Neural cell (in vitro differentiated cells): ENCODE results near the gene HSPA4L. TPM values are rescaled to one million over a fixed set of nuclear protein-coding genes. Genes with fewer than 3 reads are reported as not detected.

Source experiments
- H2AFZ ChIP-seq: fragments of 200-600, 300-800 bp; sonication (generic), shearing (Covaris generic); 2 replicates; pipeline ENCODE4 v1.6.0; 2014; ENCODE audit warnings: low read depth, mild to moderate bottlenecking, antibody characterized with exemption, low read length, moderate library complexity
- H3F3A ChIP-seq: fragments of 200-600 bp; shearing (Covaris generic); 2 replicates; pipeline ENCODE4 v1.6.1; 2016; ENCODE audit warnings: mild to moderate bottlenecking, moderate library complexity, mixed read lengths, antibody characterized with exemption, low read length; ENCODE audit not compliant: insufficient read depth, poor library complexity, severe bottlenecking
- H3K27ac ChIP-seq: fragments of 200-600, 300-800 bp; sonication (generic), shearing (Covaris generic); 2 replicates; pipeline ENCODE4 v1.5.1; 2014; ENCODE audit warnings: mild to moderate bottlenecking, low read length, moderate library complexity
- H3K27me3 ChIP-seq: fragments of 300-800, 200-600 bp; sonication (generic), shearing (Covaris generic); 2 replicates; pipeline ENCODE4 v1.6.0; 2014; ENCODE audit warnings: mild to moderate bottlenecking, low read depth, low read length, moderate library complexity; ENCODE audit not compliant: insufficient read depth
- H3K36me3 ChIP-seq: fragments of 300-800, 200-600 bp; sonication (generic), shearing (Covaris generic); 2 replicates; pipeline ENCODE4 v1.5.1; 2014; ENCODE audit warnings: mild to moderate bottlenecking, antibody characterized with exemption, low read length, moderate library complexity; ENCODE audit not compliant: insufficient read depth
- H3K4me2 ChIP-seq: fragments of 300-800, 200-600 bp; sonication (generic), shearing (Covaris generic); 2 replicates; pipeline ENCODE4 v1.6.0; 2014; ENCODE audit warnings: mild to moderate bottlenecking, low read length
- H3K4me3 ChIP-seq: fragments of 300-800, 200-600 bp; sonication (generic), shearing (Covaris generic); 2 replicates; pipeline ENCODE4 v1.5.1; 2014; ENCODE audit warnings: mild to moderate bottlenecking, low read length, moderate library complexity
- H3K79me2 ChIP-seq: fragments of 200-600 bp; shearing (Covaris generic); replicated peaks from 2 replicates; pipeline ENCODE4 v1.6.0; 2014; ENCODE audit warnings: mild to moderate bottlenecking, low read length, moderate library complexity; ENCODE audit not compliant: insufficient read depth
- H3K9ac ChIP-seq: fragments of 300-800, 200-600 bp; sonication (generic), shearing (Covaris generic); 2 replicates; pipeline ENCODE4 v1.6.1; 2016; ENCODE audit warnings: mild to moderate bottlenecking, low read length, mixed read lengths
- H3K9me2 ChIP-seq: fragments of 200-600 bp; shearing (Covaris generic); 2 replicates; pipeline ENCODE4 v1.6.1; 2016; ENCODE audit warnings: mild to moderate bottlenecking, low read length, mixed read lengths; ENCODE audit not compliant: insufficient read depth
- H3K9me3 ChIP-seq: fragments of 200-600, 300-800 bp; sonication (generic), shearing (Covaris generic); 2 replicates; pipeline ENCODE4 v1.6.1; 2016; ENCODE audit warnings: mild to moderate bottlenecking, mixed run types, low read length, moderate library complexity, mixed read lengths
- H4K20me1 ChIP-seq: fragments of 200-600 bp; shearing (Covaris generic); 2 replicates; pipeline ENCODE4 v1.6.1; 2016; ENCODE audit warnings: mild to moderate bottlenecking, mixed run types; ENCODE audit not compliant: insufficient read depth
- CTCF ChIP-seq: fragments of 450-650 bp; IDR thresholded peaks from 2 replicates; pipeline ENCODE4 v1.5.1; 2014; ENCODE audit warnings: antibody characterized with exemption, mild to moderate bottlenecking, moderate library complexity; ENCODE audit not compliant: poor library complexity, severe bottlenecking
- EP300 ChIP-seq: fragments of 450-650 bp; conservative IDR thresholded peaks from 2 replicates; pipeline ENCODE4 v1.6.1; 2014; ENCODE audit warnings: antibody characterized with exemption, mild to moderate bottlenecking, moderate library complexity; ENCODE audit not compliant: poor library complexity, severe bottlenecking
- EZH2 ChIP-seq: fragments of 200-600, 300-800 bp; shearing (Covaris generic), sonication (generic); IDR thresholded peaks from 2 replicates; pipeline ENCODE4 v1.6.1; 2014; ENCODE audit warnings: antibody characterized with exemption, low read length, borderline replicate concordance, mild to moderate bottlenecking; ENCODE audit not compliant: insufficient read depth, poor library complexity, severe bottlenecking
- MXI1 ChIP-seq: fragments of 450-650 bp; conservative IDR thresholded peaks from 2 replicates; pipeline ENCODE4 v1.6.1; 2014; ENCODE audit warnings: antibody characterized with exemption, mild to moderate bottlenecking; ENCODE audit not compliant: poor library complexity, severe bottlenecking
- POLR2AphosphoS5 ChIP-seq: IDR thresholded peaks from 2 replicates; pipeline ENCODE4 v1.6.1; 2012
- RAD21 ChIP-seq: fragments of 450-650 bp; conservative IDR thresholded peaks from 2 replicates; pipeline ENCODE4 v1.6.1; 2014; ENCODE audit warnings: antibody characterized with exemption, mild to moderate bottlenecking, moderate library complexity
- REST ChIP-seq: IDR thresholded peaks from 2 replicates; pipeline ENCODE4 v1.6.1; 2012; ENCODE audit warnings: borderline replicate concordance
- SMC3 ChIP-seq: fragments of 450-650 bp; conservative IDR thresholded peaks from 2 replicates; pipeline ENCODE4 v1.6.1; 2014; ENCODE audit warnings: antibody characterized with exemption, mild to moderate bottlenecking, moderate library complexity; ENCODE audit not compliant: poor library complexity
- TAF1 ChIP-seq: IDR thresholded peaks from 2 replicates; pipeline ENCODE4 v1.6.1; 2012; ENCODE audit warnings: low read depth
- polyA plus RNA-seq: library from polyadenylated mRNA; depleted of rRNA; stranded (reverse); fragments of >200 nt; gene quantifications from 2 replicates; pipeline ENCODE4 v1.2.3, GENCODE V29; 2014

HSPA4L gene
- polyA plus RNA-seq, 1 donor from 2014 or later, result 12.5 TPM

GRCh38 chr4:127778102-127778501, 4.0 kb upstream of the HSPA4L start:
- Histone ChIP-seq H3K9me2 (no peaks in the 10 kb centered on the region), H3K27ac (no peak overlapping the region), H3K27me3 (no peaks in the 10 kb centered on the region), H3K9ac (no peak overlapping the region), H3K9me3 (no peaks in the 10 kb centered on the region), H3K4me2 (no peak overlapping the region), H3K79me2 (no peaks in the 10 kb centered on the region), H3K4me3 (no peak overlapping the region), H4K20me1 (no peaks in the 10 kb centered on the region), H3K36me3 (no peaks in the 10 kb centered on the region), H2AFZ (no peak overlapping the region), H3F3A (no peaks in the 10 kb centered on the region)
- TF ChIP-seq RAD21 (no peak), EZH2 (no peak), TAF1 (no peak), EP300 (no peak), MXI1 (no peak), REST (no peak), SMC3 (no peak), POLR2AphosphoS5 (no peak), CTCF (no peak)

DNA sequence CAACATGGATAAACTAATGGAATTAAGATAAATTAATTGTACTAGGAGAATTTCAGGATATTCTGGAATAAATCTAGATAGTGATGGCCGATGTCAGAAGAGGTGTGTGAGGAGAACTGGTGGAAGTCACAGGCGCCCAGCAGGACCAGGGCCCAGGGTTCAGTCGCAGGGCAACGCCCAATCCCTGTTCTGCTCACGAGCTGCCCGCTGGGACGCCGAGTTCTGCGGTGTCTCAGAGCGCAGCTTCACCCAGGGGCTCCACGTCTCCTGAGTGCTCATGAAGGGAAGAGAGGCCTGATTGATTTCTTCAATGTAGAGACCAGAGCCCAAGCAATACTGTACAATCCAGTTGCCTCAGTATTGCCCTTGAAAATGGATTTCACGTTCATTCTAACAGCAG, 1.5 kb upstream of the HSPA4L start:
- Histone ChIP-seq H3K79me2 (peaks cover 19% of the 10 kb centered on the region), H3F3A (no peaks in the 10 kb centered on the region), H2AFZ (no peak overlapping the region), H3K9me2 (no peaks in the 10 kb centered on the region), H3K27ac (no peak overlapping the region), H3K9me3 (no peaks in the 10 kb centered on the region), H3K36me3 (no peaks in the 10 kb centered on the region), H3K4me2 (no peak overlapping the region), H3K4me3 (no peak overlapping the region), H4K20me1 (no peaks in the 10 kb centered on the region), H3K9ac (no peak overlapping the region), H3K27me3 (no peaks in the 10 kb centered on the region)
- TF ChIP-seq CTCF, result no peak
- TF ChIP-seq EP300, result no peak
- TF ChIP-seq MXI1, result no peak
- no peak for TF ChIP-seq REST
